GM15510 (cell line): ENCODE data around the gene GAPDH.

Experiments
- POLR2A ChIP-seq: IDR thresholded peaks from 3 replicates; pipeline ENCODE4 v1.6.1; 2011; ENCODE audit warnings: borderline replicate concordance; ENCODE audit not compliant: insufficient read length; ENCODE audit errors: extremely low read depth

The GAPDH gene

DNA sequence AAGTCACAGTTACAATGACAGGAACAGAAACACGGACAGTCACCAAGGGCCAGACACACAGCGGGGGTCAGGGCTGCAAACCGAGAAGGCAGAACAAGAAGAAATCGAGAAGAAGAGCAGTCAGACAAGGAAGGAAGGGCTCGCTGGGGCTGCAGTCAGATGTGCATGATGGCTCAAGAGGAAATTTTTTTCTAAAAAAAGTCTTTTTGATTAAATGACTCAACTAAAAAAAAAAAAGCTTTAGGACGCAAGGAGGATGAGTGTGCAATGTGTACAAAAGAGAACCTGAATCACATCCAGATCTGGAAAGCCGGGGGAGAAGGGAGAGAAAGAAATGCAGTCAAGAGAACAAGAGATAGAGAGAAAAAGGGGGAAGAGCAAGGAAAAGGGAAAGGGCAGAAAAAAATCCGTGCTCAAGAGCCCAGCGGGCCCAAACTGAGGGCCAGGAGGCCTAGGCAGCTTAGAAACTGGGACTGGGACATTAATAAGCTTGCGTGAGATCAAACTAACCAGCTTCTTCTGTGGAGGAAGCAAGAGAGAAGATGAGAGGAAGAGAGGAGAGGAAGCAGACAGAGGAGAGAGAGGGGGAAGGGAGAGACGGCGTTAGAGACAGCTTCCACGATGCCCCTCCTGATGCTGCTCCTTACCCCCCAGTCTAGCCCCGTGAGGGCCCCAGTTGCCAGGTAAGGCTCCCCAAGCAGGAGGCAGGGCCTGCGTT, 14.8 kb downstream of the GAPDH start:
- no peak for TF ChIP-seq POLR2A

DNA sequence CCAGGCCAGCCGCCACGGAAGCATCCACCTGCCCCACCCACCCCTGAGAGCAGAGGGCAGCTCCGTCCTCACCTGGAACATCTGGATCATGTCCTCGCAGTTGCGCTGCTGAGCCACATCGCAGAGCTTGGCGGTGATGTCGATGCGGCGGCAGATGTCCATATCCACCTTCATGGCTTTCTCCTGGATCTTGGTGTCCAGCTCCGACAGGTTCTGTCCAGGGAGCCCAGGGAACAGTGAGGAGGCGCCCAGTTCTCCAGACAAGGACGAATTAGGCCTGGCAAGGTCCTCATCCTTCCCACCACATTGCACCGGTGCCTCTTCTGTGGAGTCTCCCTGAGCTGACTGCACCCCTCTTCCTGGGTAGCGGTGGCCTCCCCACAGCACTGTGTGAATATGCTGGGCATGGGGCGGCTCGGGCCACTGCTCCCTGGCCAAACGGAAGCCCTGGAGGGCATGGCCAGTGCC, 15.4 kb downstream of the GAPDH start:
- TF ChIP-seq POLR2A, result no peak

DNA sequence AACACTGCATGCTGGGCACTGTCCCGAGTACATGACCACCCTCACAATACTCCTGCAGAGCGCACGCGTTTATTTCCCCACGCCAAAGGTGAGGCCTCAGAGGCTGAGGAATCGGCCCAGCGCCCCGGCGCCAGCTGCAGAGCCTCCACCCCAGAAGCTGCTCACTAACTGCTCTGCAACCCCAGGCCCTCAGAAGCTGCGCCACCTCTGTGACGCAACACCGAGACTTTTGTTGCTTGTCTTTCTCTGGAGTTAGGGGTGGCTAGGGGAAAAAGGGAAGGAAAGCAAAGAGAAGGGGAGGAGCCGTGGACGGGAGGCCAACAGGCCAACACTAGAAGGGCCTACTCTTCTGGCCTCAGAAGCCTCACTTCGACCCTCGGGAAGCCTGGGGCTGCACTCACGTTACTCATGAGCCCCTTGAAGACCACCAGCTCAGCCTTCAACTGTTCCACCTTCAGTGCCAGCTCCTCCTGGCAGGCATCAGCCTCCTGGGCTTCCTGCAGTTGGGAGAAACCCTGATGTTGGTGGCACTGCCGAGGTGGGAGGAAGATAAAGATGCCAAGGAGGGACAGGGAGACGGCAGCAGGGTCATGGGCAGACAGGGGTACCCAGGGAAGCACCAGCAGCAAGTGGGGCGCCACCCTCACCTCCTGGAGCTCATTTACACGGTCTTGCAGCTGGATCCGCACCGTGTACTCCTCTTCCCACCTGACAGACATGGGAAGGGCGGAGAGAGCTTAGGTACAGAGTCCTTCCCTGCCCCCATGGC, 16.2 kb downstream of the GAPDH start:
- no peak for TF ChIP-seq POLR2A

GRCh38 chr12:6551063-6551461, 16.7 kb downstream of the GAPDH start:
- no peak for TF ChIP-seq POLR2A

GRCh38 chr12:6551496-6552139, 17.3 kb downstream of the GAPDH start:
- no peak for TF ChIP-seq POLR2A

GRCh38 chr12:6552140-6552551, 17.8 kb downstream of the GAPDH start:
- no peak for TF ChIP-seq POLR2A

DNA sequence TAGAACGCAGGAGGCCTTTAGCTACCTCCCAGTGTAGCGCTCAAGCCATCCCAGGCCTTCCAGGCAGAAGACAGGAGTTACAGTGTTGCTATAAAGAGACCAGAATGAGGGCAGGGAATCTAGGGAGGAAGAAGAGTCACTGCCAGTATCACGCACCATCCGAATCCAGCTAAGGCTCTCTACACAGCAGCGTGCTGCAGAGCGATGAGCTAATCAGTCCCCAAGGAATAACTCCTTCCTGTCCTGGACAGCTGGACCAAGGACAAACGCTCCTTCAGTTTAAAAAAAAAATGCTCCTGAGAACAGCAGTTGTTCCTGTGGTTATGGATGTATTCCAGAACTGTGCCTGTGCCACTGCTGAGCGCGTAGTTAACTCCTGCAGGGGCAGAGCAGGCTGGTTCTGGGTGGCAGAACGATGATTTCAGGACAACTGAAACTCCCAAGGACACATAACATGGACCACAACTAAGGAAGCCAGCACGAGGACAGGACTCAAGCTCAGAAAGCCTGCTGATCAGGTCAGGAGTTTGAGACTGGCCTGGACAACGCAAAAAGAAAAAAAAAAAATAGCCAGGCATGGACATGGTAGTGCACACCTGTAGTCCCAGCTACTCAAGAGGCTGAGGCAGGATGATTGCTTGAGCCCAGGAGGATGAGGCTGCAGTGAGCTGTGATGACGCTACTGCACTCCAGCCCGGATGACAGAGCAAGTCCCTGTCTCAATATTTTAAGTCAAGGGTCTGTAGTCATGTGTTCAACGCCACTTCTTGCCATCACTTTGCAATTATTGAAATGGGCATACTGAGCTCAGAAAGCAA, 18.9 kb downstream of the GAPDH start:
- TF ChIP-seq POLR2A, result no peak

- no peak for TF ChIP-seq POLR2A
Measured at GRCh38 chr12:6554168-6555017, 20.1 kb downstream of the GAPDH start.

- TF ChIP-seq POLR2A, result no peak
Measured at GRCh38 chr12:6555018-6555691, 20.8 kb downstream of the GAPDH start.

DNA sequence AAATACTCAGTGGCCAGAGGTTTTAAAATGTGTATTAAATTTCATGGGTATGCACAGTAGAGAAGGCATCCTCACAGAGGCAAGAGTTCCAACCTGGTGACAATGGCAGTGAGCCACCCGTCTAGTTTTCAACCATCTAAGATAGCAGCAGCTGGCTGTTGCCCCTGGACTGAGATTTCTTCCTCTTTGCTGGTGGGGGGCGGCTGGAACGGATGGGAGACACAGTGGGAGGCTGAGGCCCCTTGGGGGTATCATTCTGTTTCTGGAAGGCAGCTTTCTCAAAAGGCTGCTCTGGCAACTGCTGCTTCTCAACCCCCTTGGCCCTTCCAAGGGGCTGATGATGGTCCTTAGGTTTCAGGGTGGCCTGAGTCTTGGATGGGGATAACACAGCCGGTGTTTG, 22.5 kb downstream of the GAPDH start:
- no peak for TF ChIP-seq POLR2A

- TF ChIP-seq POLR2A, result no peak
Measured at GRCh38 chr12:6559500-6559899, 25.2 kb downstream of the GAPDH start.

GRCh38 chr12:6560501-6561205, 26.3 kb downstream of the GAPDH start:
- TF ChIP-seq POLR2A, result no peak

DNA sequence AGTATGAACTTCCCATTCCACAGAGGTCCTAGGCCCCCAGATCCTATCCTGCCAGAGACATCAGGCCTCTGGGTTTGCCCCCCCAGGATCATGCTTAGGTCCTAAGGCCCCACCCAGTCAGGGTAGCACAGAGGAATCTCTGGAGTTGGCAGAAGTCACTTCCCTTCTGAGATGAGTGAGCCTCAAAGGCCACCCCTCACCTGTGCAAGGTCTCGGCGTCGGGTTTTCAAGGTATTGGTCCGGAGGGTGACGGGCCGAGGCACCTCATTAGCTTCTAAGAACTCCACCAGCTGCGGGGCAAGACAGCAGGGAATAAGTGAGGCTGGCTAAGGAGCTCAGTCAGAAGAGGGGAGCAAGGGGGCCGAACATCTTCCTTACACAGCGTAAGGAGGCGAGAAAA, 28.6 kb downstream of the GAPDH start:
- TF ChIP-seq POLR2A, result no peak
